HCT116 (cell line): ENCODE results near the gene TKTL1. TPM values are rescaled to one million over a fixed set of nuclear protein-coding genes. Genes with fewer than 3 reads are reported as not detected.
"Not testable (repeated sequence)": the region's sequence is repeated elsewhere in the genome, so short reads cannot be mapped to it uniquely, and the experiment has no call there.

ENCODE experiments used
- ATAC-seq: fragments of 200-7000 bp; cut with Tn5 transposase; 2 replicates; pipeline ENCODE4 v1.9.1; 2020; ENCODE audit warnings: mild to moderate bottlenecking, moderate library complexity
- BruUV-seq: library from RNA; stranded (reverse); fragments of 400-500 nt; replicated peaks from 2 replicates; lab custom pipeline; 2021; lab: Mats Ljungman, UMichigan
- CTCF ChIA-PET: fragments of 300-600 bp; sonication (Branson Sonifier 250); formaldehyde crosslinking; loops from one replicate; lab custom pipeline; 2021; ENCODE audit warnings: antibody characterized with exemption; lab: Charles Lee
- POLR2A ChIA-PET: fragments of 300-600, 350-600 bp; sonication (Branson Sonifier 250); formaldehyde crosslinking; loops from one replicate; lab custom pipeline; 2021; ENCODE audit warnings: antibody characterized with exemption; lab: Charles Lee
- RAD21 ChIA-PET, 2 experiments: fragments of 300-600 bp; sonication (Branson Sonifier 250); formaldehyde crosslinking; loops; one replicate each; lab custom pipeline; 2023; ENCODE audit warnings: low total read pairs in 2 of 2; ENCODE audit not compliant: uncharacterized antibody in 2 of 2, unreplicated experiment in 2 of 2, low non-redundant PET in 1 of 2; lab: Charles Lee
- DNase-seq: peaks from one replicate; pipeline ENCODE4 v3.0.0-alpha.2; 2010; ENCODE audit warnings: low read depth, low spot score
- H2AFZ ChIP-seq: fragments of 200-600 bp; shearing (Covaris generic), sonication (generic); 2 replicates; pipeline ENCODE4 v1.6.1; 2017; ENCODE audit warnings: low read depth, mixed run types, mixed read lengths, antibody characterized with exemption, low read length; ENCODE audit not compliant: poor library complexity, severe bottlenecking
- H3K27ac ChIP-seq: 2 replicates; pipeline ENCODE4 v1.5.1; 2012; ENCODE audit warnings: low read depth, low read length
- H3K27me3 ChIP-seq: fragments of 200-600 bp; sonication (generic); 2 replicates; pipeline ENCODE4 v1.6.1; 2016; ENCODE audit warnings: mixed run types, low read length, mixed read lengths; ENCODE audit not compliant: insufficient read depth
- H3K36me3 ChIP-seq, 2 experiments: fragments of 200-500 bp in 1 of 2; fragments of 200-600 bp in 1 of 2; sonication (Bioruptor generic) in 1 of 2; sonication (generic) in 1 of 2; 2 replicates each; pipeline versions ENCODE4 v1.5.1 to v1.6.1; 2014 to 2016; ENCODE audit warnings: low read length in 2 of 2, inconsistent platforms in 1 of 2, mixed read lengths in 1 of 2, mixed run types in 1 of 2; ENCODE audit not compliant: insufficient read depth in 2 of 2, control insufficient read depth in 1 of 2
- H3K4me1 ChIP-seq, 2 experiments: fragments of 200-600 bp in 1 of 2; sonication (generic) in 1 of 2; 2 replicates each; pipeline versions ENCODE4 v1.5.1 to v1.6.1; 2012 to 2017; ENCODE audit warnings: low read length in 2 of 2, inconsistent platforms in 1 of 2, mild to moderate bottlenecking in 1 of 2, mixed read lengths in 1 of 2, mixed run types in 1 of 2, moderate library complexity in 1 of 2; ENCODE audit not compliant: insufficient read depth in 2 of 2, control insufficient read depth in 1 of 2
- H3K4me2 ChIP-seq: fragments of 200-600 bp; sonication (generic); 2 replicates; pipeline ENCODE4 v1.6.1; 2017; ENCODE audit warnings: mixed run types, low read length, mixed read lengths
- H3K4me3 ChIP-seq, 2 experiments: fragments of 200-600 bp in 1 of 2; sonication (generic) in 1 of 2; replicated peaks in 1 of 2; 2 replicates each; pipeline ENCODE4 v1.5.1; 2011 to 2016; ENCODE audit warnings: low read length in 2 of 2, control low read depth in 1 of 2, low read depth in 1 of 2, mild to moderate bottlenecking in 1 of 2, mixed read lengths in 1 of 2, mixed run types in 1 of 2
- H3K79me2 ChIP-seq: fragments of 200-600 bp; sonication (generic); 2 replicates; pipeline ENCODE4 v1.6.1; 2017; ENCODE audit warnings: mild to moderate bottlenecking, mixed run types, low read length, moderate library complexity, mixed read lengths; ENCODE audit not compliant: insufficient read depth
- H3K9ac ChIP-seq: fragments of 200-600 bp; sonication (generic); 2 replicates; pipeline ENCODE4 v1.6.1; 2016; ENCODE audit warnings: low read length, mixed read lengths
- H3K9me2 ChIP-seq: fragments of 200-600 bp; sonication (generic), shearing (Covaris generic); 2 replicates; pipeline ENCODE4 v1.6.1; 2017; ENCODE audit warnings: mixed run types, mild to moderate bottlenecking, moderate library complexity; ENCODE audit not compliant: insufficient read depth
- H3K9me3 ChIP-seq, 2 experiments: fragments of 200-500 bp in 1 of 2; fragments of 200-600 bp in 1 of 2; sonication (Bioruptor generic) in 1 of 2; sonication (generic) in 1 of 2; 2 replicates each; pipeline ENCODE4 v1.6.1; 2014 to 2017; ENCODE audit warnings: low read length in 2 of 2, mixed read lengths in 2 of 2, inconsistent platforms in 1 of 2, low read depth in 1 of 2, mild to moderate bottlenecking in 1 of 2, mixed run types in 1 of 2, moderate library complexity in 1 of 2; ENCODE audit not compliant: control insufficient read depth in 1 of 2, insufficient read depth in 1 of 2
- H4K20me1 ChIP-seq: fragments of 200-600 bp; sonication (generic), shearing (Covaris generic); 2 replicates; pipeline ENCODE4 v1.6.1; 2017; ENCODE audit warnings: mixed run types, mild to moderate bottlenecking, moderate library complexity; ENCODE audit not compliant: insufficient read depth
- CBX3 ChIP-seq: IDR thresholded peaks from 2 replicates; pipeline ENCODE4 v1.6.1; 2012; ENCODE audit warnings: low read depth
- CTCF ChIP-seq, 3 experiments: fragments of 200-600 bp in 1 of 3; sonication (generic) in 1 of 3; IDR thresholded peaks in 2 of 3; conservative IDR thresholded peaks in 1 of 3; 2 replicates each; pipeline ENCODE4 v1.5.1; 2012 to 2017; ENCODE audit warnings: low read depth in 2 of 3, low read length in 2 of 3, antibody characterized with exemption in 1 of 3, borderline replicate concordance in 1 of 3, control low read depth in 1 of 3, mild to moderate bottlenecking in 1 of 3, mixed read lengths in 1 of 3, mixed run types in 1 of 3, moderate library complexity in 1 of 3; ENCODE audit not compliant: insufficient read depth in 1 of 3
- EGR1 ChIP-seq: IDR thresholded peaks from 2 replicates; pipeline ENCODE4 v1.6.1; 2012; ENCODE audit warnings: low read depth
- ELF1 ChIP-seq: IDR thresholded peaks from 2 replicates; pipeline ENCODE4 v1.6.1; 2012; ENCODE audit warnings: low read depth, borderline replicate concordance
- EZH2phosphoT487 ChIP-seq: fragments of 200-600 bp; IDR thresholded peaks from 2 replicates; pipeline ENCODE4 v1.6.1; 2018; ENCODE audit warnings: antibody characterized with exemption, borderline replicate concordance
- FOSL1 ChIP-seq: IDR thresholded peaks from 2 replicates; pipeline ENCODE4 v1.6.1; 2012; ENCODE audit warnings: low read depth
- JUND ChIP-seq: IDR thresholded peaks from 2 replicates; pipeline ENCODE4 v1.6.1; 2012
- POLR2A ChIP-seq: IDR thresholded peaks from 2 replicates; pipeline ENCODE4 v1.7.0; 2011; ENCODE audit warnings: borderline replicate concordance; ENCODE audit not compliant: insufficient read depth, insufficient read length; ENCODE audit errors: extremely low read depth
- POLR2AphosphoS5 ChIP-seq: IDR thresholded peaks from 2 replicates; pipeline ENCODE4 v1.6.1; 2011; ENCODE audit warnings: mild to moderate bottlenecking, low read depth, low read length, moderate library complexity
- RAD21 ChIP-seq: IDR thresholded peaks from 2 replicates; pipeline ENCODE4 v1.6.1; 2012; ENCODE audit warnings: low read depth, mild to moderate bottlenecking
- SIN3A ChIP-seq: IDR thresholded peaks from 2 replicates; pipeline ENCODE4 v1.6.1; 2012; ENCODE audit warnings: low read depth
- YY1 ChIP-seq: IDR thresholded peaks from 2 replicates; pipeline ENCODE4 v1.6.1; 2011; ENCODE audit warnings: low read length, low read depth, moderate library complexity, mild to moderate bottlenecking; ENCODE audit not compliant: insufficient replicate concordance; ENCODE audit errors: extremely low read depth
- ZBTB33 ChIP-seq: IDR thresholded peaks from 2 replicates; pipeline ENCODE4 v1.6.1; 2011; ENCODE audit warnings: mild to moderate bottlenecking, low read length, moderate library complexity; ENCODE audit not compliant: insufficient replicate concordance; ENCODE audit errors: extremely low read depth
- ZFX ChIP-seq: fragments of 450-650 bp; IDR thresholded peaks from 2 replicates; pipeline ENCODE4 v1.6.1; 2017
- ZNF274 ChIP-seq: fragments of 200-500 bp; sonication (Bioruptor generic); IDR thresholded peaks from 2 replicates; pipeline ENCODE4 v1.6.1; 2014; ENCODE audit warnings: mild to moderate bottlenecking, low read depth, low read length, inconsistent platforms
- intact Hi-C: fragments of 100-400 bp; cut with micrococcal nuclease; formaldehyde crosslinking; loops from 2 replicates; pipeline ENCODE4 v1.10.0; 2022
- total RNA-seq: library from RNA; stranded (reverse); gene quantifications from one replicate; pipeline ENCODE4 v1.2.1, GENCODE V29; 2021; ENCODE audit not compliant: unreplicated experiment

Gene TKTL1
- total RNA-seq, 1 experiment from 2014 or later, result 0.34 TPM

DNA sequence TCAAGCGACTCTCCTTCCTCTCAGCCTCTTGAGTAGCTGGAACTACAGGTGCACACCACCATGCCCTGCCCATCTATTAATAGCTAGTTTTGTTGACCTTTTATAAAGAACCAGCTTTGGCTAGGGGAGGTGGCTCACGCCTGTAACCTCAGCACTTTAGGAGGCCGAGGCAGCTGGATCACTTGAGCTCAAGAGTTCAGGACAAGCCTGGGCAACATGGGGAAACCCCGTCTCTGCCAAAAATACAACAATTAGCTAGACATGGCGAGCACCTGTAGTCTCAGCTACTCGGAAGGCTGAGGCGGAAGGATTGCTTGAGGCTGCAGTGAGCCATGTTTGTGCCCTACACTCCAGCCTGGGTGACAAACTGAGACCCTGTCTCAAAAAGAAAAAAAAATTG, 2.7 kb downstream of the TKTL1 start (continued):
- TF ChIP-seq YY1, result no peak
- no peak for TF ChIP-seq RAD21
- no peak for TF ChIP-seq CBX3
- TF ChIP-seq POLR2A, result no peak
- TF ChIP-seq EZH2phosphoT487, result no peak
- no peak for TF ChIP-seq SIN3A
- TF ChIP-seq EGR1, result no peak
- no peak for TF ChIP-seq CTCF (IDR thresholded peaks at IDR 0.05 in 2 of 3, conservative IDR thresholded peaks at IDR 0.05 in 1 of 3; ENCODE audit: borderline replicate concordance in 1 of 3, insufficient read depth in 1 of 3, low read depth in 2 of 3, low read length in 2 of 3)
- no peak for TF ChIP-seq ZNF274
- no peak for TF ChIP-seq FOSL1

DNA sequence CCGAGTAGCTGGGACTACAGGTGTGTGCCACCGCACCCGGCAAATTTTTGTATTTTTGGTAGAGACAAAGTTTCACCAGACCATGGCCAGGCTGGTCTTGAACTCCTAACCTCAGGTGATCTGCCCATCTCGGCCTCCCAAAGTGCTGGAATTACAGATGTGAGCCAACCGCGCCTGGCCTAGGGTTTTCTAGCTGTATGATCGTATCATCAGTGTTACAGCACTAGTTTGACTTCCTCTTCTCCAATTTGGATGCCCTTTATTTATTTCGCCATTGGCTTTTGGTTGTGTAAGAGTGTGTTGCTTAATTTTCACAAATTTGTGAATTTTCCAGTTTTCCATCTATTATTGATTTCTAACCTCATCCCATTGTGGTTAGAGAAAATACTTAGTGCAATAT, 5.2 kb downstream of the TKTL1 start:
- H3K4me3 ChIP-seq, result no peak overlapping the region
- no peaks in the 10 kb centered on the region for H3K9me2 ChIP-seq
- H2AFZ ChIP-seq, result no peak overlapping the region
- intact Hi-C loops, result no loop called here
- no TSS peak for BruUV-seq
- no peaks in the 10 kb centered on the region for H3K79me2 ChIP-seq
- ChIA-PET CTCF (no interaction called here), POLR2A (no interaction called here), RAD21 (no interaction called here)
- no peaks in the 10 kb centered on the region for H3K27me3 ChIP-seq
- H3K9me3 ChIP-seq, result no peaks in the 10 kb centered on the region
- DNase-seq (no peak), ATAC-seq (no peak)
- H3K4me1 ChIP-seq, result no peaks in the 10 kb centered on the region
- H3K27ac ChIP-seq, result no peak overlapping the region
- no peaks in the 10 kb centered on the region for H3K36me3 ChIP-seq
- no peak overlapping the region for H3K4me2 ChIP-seq
- no peak for TF ChIP-seq POLR2AphosphoS5
- TF ChIP-seq RAD21, result no peak
- TF ChIP-seq ZBTB33, result no peak
- no peak for TF ChIP-seq POLR2A
- TF ChIP-seq ZFX, result no peak
- TF ChIP-seq SIN3A, result no peak
- no peak for TF ChIP-seq YY1
- no peak for TF ChIP-seq ELF1
- no peak for TF ChIP-seq JUND
- no peak for TF ChIP-seq ZNF274
- no peaks in the 10 kb centered on the region for H4K20me1 ChIP-seq
- no peak overlapping the region for H3K9ac ChIP-seq

- H3K27ac ChIP-seq, H3K9me2 ChIP-seq, RAD21 ChIA-PET, H3K27me3 ChIP-seq, H3K4me3 ChIP-seq, H4K20me1 ChIP-seq, H3K9ac ChIP-seq, DNase-seq, H3K36me3 ChIP-seq, H3K4me1 ChIP-seq, POLR2A ChIA-PET, H3K79me2 ChIP-seq, CTCF ChIA-PET, H2AFZ ChIP-seq, ATAC-seq, H3K4me2 ChIP-seq, BruUV-seq, H3K9me3 ChIP-seq, intact Hi-C loops: not testable (repeated sequence)
Measured at GRCh38 chrX:154302998-154303397, 7.4 kb downstream of the TKTL1 start.
